GM21717 (cell line): ENCODE results near the gene FCAMR.

ENCODE experiments used
- ATAC-seq: cut with Tn5 transposase; IDR thresholded peaks from one replicate; pipeline ENCODE4 v1.9.1; 2021; ENCODE audit warnings: mild to moderate bottlenecking, moderate library complexity; ENCODE audit not compliant: unreplicated experiment

FCAMR gene

GRCh38 chr1:206960676-206961386, 9.4 kb downstream of the FCAMR start:
- ATAC-seq, result no peak

- ATAC-seq, result no peak
These were observed 12.1 kb downstream of the FCAMR start for GRCh38 chr1:206958144-206958543.

- ATAC-seq, result no peak
These were observed 12.6 kb downstream of the FCAMR start for GRCh38 chr1:206957639-206958038.

- ATAC-seq, result peak; percentile 76
These were observed 14.5 kb downstream of the FCAMR start for GRCh38 chr1:206955476-206956451.

- ATAC-seq, result no peak
These were observed 15.6 kb downstream of the FCAMR start for GRCh38 chr1:206954459-206955342.

- ATAC-seq, result no peak
These were observed 16.6 kb downstream of the FCAMR start for GRCh38 chr1:206953626-206954025.

GRCh38 chr1:206953126-206953525, 17.1 kb downstream of the FCAMR start:
- no peak for ATAC-seq

GRCh38 chr1:206952171-206952570, 18.1 kb downstream of the FCAMR start:
- no peak for ATAC-seq

- no peak for ATAC-seq
These were observed 18.8 kb downstream of the FCAMR start for GRCh38 chr1:206951318-206952100.

- no peak for ATAC-seq
These were observed 20.6 kb downstream of the FCAMR start for GRCh38 chr1:206949641-206950040.

- no peak for ATAC-seq
These were observed 21.1 kb downstream of the FCAMR start for GRCh38 chr1:206949208-206949607.

GRCh38 chr1:206947255-206947654, 23.0 kb downstream of the FCAMR start:
- no peak for ATAC-seq

- ATAC-seq, result no peak
These were observed 24.0 kb downstream of the FCAMR start, which contains the start of gene PIGR for GRCh38 chr1:206946261-206946660. PIGR (minus strand) TSS chr1:206946466; CDS start chr1:206940531, 5,935 bp downstream.

GRCh38 chr1:206945779-206946178, 24.5 kb downstream of the FCAMR start:
- no peak for ATAC-seq

- ATAC-seq, result no peak
These were observed 25.6 kb downstream of the FCAMR start for GRCh38 chr1:206944703-206945102.

- ATAC-seq, result no peak
These were observed 28.4 kb downstream of the FCAMR start for GRCh38 chr1:206941766-206942418.

- ATAC-seq, result no peak
These were observed 29.7 kb downstream of the FCAMR start for GRCh38 chr1:206940588-206940936.

- ATAC-seq, result no peak
These were observed 30.2 kb downstream of the FCAMR start for GRCh38 chr1:206939841-206940587.

GRCh38 chr1:206939131-206939530, 31.1 kb downstream of the FCAMR start:
- ATAC-seq, result no peak
